GM18909 (cell line): ENCODE data around the gene PCSK6.
"Not testable (repeated sequence)": the region's sequence is repeated elsewhere in the genome, so short reads cannot be mapped to it uniquely, and the experiment has no call there.

ENCODE experiments used
- ATAC-seq: cut with Tn5 transposase; IDR thresholded peaks from one replicate; pipeline ENCODE4 v1.9.1; 2021; ENCODE audit warnings: mild to moderate bottlenecking; ENCODE audit not compliant: unreplicated experiment, poor library complexity

Gene PCSK6

GRCh38 chr15:101390060-101390459 is 99.4 kb downstream of the PCSK6 start:
- no peak for ATAC-seq

- ATAC-seq, result no peak
These were observed 100.1 kb downstream of the PCSK6 start for GRCh38 chr15:101389362-101389761.

- ATAC-seq, result no peak
These were observed 101.5 kb downstream of the PCSK6 start for GRCh38 chr15:101388046-101388445.

- ATAC-seq, result no peak
These were observed 101.9 kb downstream of the PCSK6 start for GRCh38 chr15:101387574-101387973.

GRCh38 chr15:101386967-101387366 is 102.5 kb downstream of the PCSK6 start:
- ATAC-seq, result no peak

GRCh38 chr15:101386006-101386405 is 103.5 kb downstream of the PCSK6 start:
- no peak for ATAC-seq

GRCh38 chr15:101384276-101384675 is 105.2 kb downstream of the PCSK6 start:
- ATAC-seq, result no peak

GRCh38 chr15:101382544-101382943 is 107.0 kb downstream of the PCSK6 start:
- no peak for ATAC-seq

GRCh38 chr15:101381671-101382212 is 107.8 kb downstream of the PCSK6 start:
- no peak for ATAC-seq

GRCh38 chr15:101380146-101380545 is 109.4 kb downstream of the PCSK6 start:
- no peak for ATAC-seq

- no peak for ATAC-seq
These were observed 109.9 kb downstream of the PCSK6 start for GRCh38 chr15:101379647-101380046.

- no peak for ATAC-seq
These were observed 110.6 kb downstream of the PCSK6 start for GRCh38 chr15:101378879-101379278.

GRCh38 chr15:101378171-101378755 is 111.2 kb downstream of the PCSK6 start:
- no peak for ATAC-seq

- ATAC-seq, result no peak
These were observed 112.7 kb downstream of the PCSK6 start for GRCh38 chr15:101376615-101377395.

- ATAC-seq, result not testable (repeated sequence)
These were observed 114.5 kb downstream of the PCSK6 start for GRCh38 chr15:101375006-101375405.

- no peak for ATAC-seq
These were observed 115.2 kb downstream of the PCSK6 start for GRCh38 chr15:101374326-101374725.

- ATAC-seq, result no peak
These were observed 115.9 kb downstream of the PCSK6 start for GRCh38 chr15:101373577-101373976.

GRCh38 chr15:101372960-101373525 is 116.5 kb downstream of the PCSK6 start:
- ATAC-seq, result no peak

- ATAC-seq, result no peak
These were observed 117.3 kb downstream of the PCSK6 start for GRCh38 chr15:101372149-101372577.

GRCh38 chr15:101371519-101371918 is 118.0 kb downstream of the PCSK6 start:
- ATAC-seq, result no peak

GRCh38 chr15:101371081-101371480 is 118.4 kb downstream of the PCSK6 start:
- ATAC-seq, result no peak
